ENCODE results near the gene TRIM32.

TRIM32 gene

GRCh38 chr9:116658265-116658664, 28.8 kb upstream of the TRIM32 start:
- H3K27me3 ChIP-seq (ENCODE audit: low read depth) = no peaks in the 10 kb centered on the region
- no peaks in the 10 kb centered on the region for H3K36me3 ChIP-seq (replicated peaks)
- in situ Hi-C loops (cut with MboI; ENCODE audit: low sequenced_read_pairs) = loop anchor here (10.0 to 25.0 kb wide), 2 partner anchors 496 to 1063 kb away; partner anchors contain the start of gene PAPPA
- H3K9me3 ChIP-seq = no peaks in the 10 kb centered on the region
- H3K4me1 ChIP-seq = peaks cover 3% of the 10 kb centered on the region; the same call in 1 of the 2 replicates
- DNase-seq (ENCODE audit: low spot score in 2 of 2) = no peak
- no peak overlapping the region for H3K4me3 ChIP-seq

GRCh38 chr9:116661037-116661954, 25.8 kb upstream of the TRIM32 start:
- in situ Hi-C loops (cut with MboI; ENCODE audit: low sequenced_read_pairs) = loop anchor here (25.0 kb wide), 1 partner anchor 499 kb away; the partner anchor contains the start of gene PAPPA

GRCh38 chr9:116662646-116663310, 24.3 kb upstream of the TRIM32 start:
- in situ Hi-C loops (cut with MboI; ENCODE audit: low sequenced_read_pairs) = loop anchor here (25.0 kb wide), 1 partner anchor 500 kb away; the partner anchor contains the start of gene PAPPA

More at GRCh38 chr9:116661037-116661954, 25.8 kb upstream of the TRIM32 start:
- Histone ChIP-seq H3K4me3 (no peak overlapping the region), H3K27me3 (ENCODE audit: low read depth) (no peaks in the 10 kb centered on the region), H3K9me3 (no peaks in the 10 kb centered on the region), H3K4me1 (no peaks in the 10 kb centered on the region), H3K36me3 (replicated peaks) (no peaks in the 10 kb centered on the region)
- peak; percentile 31 to 78 for DNase-seq (ENCODE audit: low spot score in 2 of 2)

GRCh38 chr9:116663581-116663980, 23.5 kb upstream of the TRIM32 start:
- DNase-seq (ENCODE audit: low spot score in 2 of 2) = no peak
- Histone ChIP-seq H3K9me3 (no peaks in the 10 kb centered on the region), H3K36me3 (replicated peaks) (no peaks in the 10 kb centered on the region), H3K4me3 (no peak overlapping the region), H3K27me3 (ENCODE audit: low read depth) (no peaks in the 10 kb centered on the region), H3K4me1 (peaks cover under 1% of the 10 kb centered on the region; the same call in 1 of the 2 replicates)
- in situ Hi-C loops (cut with MboI; ENCODE audit: low sequenced_read_pairs) = loop anchor here (25.0 kb wide), 1 partner anchor 501 kb away; the partner anchor contains the start of gene PAPPA

More at GRCh38 chr9:116662646-116663310, 24.3 kb upstream of the TRIM32 start:
- H3K4me3 ChIP-seq = no peak overlapping the region
- DNase-seq (ENCODE audit: low spot score in 2 of 2) = no peak
- no peaks in the 10 kb centered on the region for H3K36me3 ChIP-seq (replicated peaks)
- no peaks in the 10 kb centered on the region for H3K27me3 ChIP-seq (ENCODE audit: low read depth)
- H3K9me3 ChIP-seq = no peaks in the 10 kb centered on the region
- no peaks in the 10 kb centered on the region for H3K4me1 ChIP-seq

GRCh38 chr9:116668970-116669695, 18.0 kb upstream of the TRIM32 start:
- peak; percentile 34 to 51 for DNase-seq (ENCODE audit: low spot score in 2 of 2)
- Histone ChIP-seq H3K27me3 (ENCODE audit: low read depth) (no peaks in the 10 kb centered on the region), H3K9me3 (no peaks in the 10 kb centered on the region), H3K4me3 (no peak overlapping the region), H3K4me1 (peaks cover 25% of the 10 kb centered on the region), H3K36me3 (replicated peaks) (no peaks in the 10 kb centered on the region)
- in situ Hi-C loops (cut with MboI; ENCODE audit: low sequenced_read_pairs) = loop anchor here (25.0 kb wide), 1 partner anchor 507 kb away; the partner anchor contains the start of gene PAPPA

- no peak overlapping the region for H3K4me3 ChIP-seq
- no peaks in the 10 kb centered on the region; the same call in 1 of the 2 replicates for H3K9me3 ChIP-seq
- in situ Hi-C loops (cut with MboI; ENCODE audit: low sequenced_read_pairs) = loop anchor here (25.0 kb wide), 1 partner anchor 509 kb away; the partner anchor contains the start of gene PAPPA
- peaks cover 25% of the 10 kb centered on the region for H3K4me1 ChIP-seq
- no peak for DNase-seq (ENCODE audit: low spot score in 2 of 2)
- H3K36me3 ChIP-seq (replicated peaks) = no peaks in the 10 kb centered on the region
- H3K27me3 ChIP-seq (ENCODE audit: low read depth) = no peaks in the 10 kb centered on the region
Measured at GRCh38 chr9:116671605-116672004, 15.5 kb upstream of the TRIM32 start.

- peaks cover 25% of the 10 kb centered on the region for H3K4me1 ChIP-seq
- in situ Hi-C loops (cut with MboI; ENCODE audit: low sequenced_read_pairs) = loop anchor here (25.0 kb wide), 1 partner anchor 511 kb away; the partner anchor contains the start of gene PAPPA
- DNase-seq (ENCODE audit: low spot score in 2 of 2) = peak; percentile 34 to 50
- H3K36me3 ChIP-seq (replicated peaks) = no peaks in the 10 kb centered on the region
- no peaks in the 10 kb centered on the region; the same call in 1 of the 2 replicates for H3K9me3 ChIP-seq
- H3K27me3 ChIP-seq (ENCODE audit: low read depth) = no peaks in the 10 kb centered on the region
- no peak overlapping the region for H3K4me3 ChIP-seq
Measured at GRCh38 chr9:116673375-116673774, 13.7 kb upstream of the TRIM32 start.

GRCh38 chr9:116674210-116674980, 12.7 kb upstream of the TRIM32 start:
- DNase-seq (ENCODE audit: low spot score in 2 of 2) = no peak
- Histone ChIP-seq H3K4me3 (no peak overlapping the region), H3K9me3 (no peaks in the 10 kb centered on the region; the same call in 1 of the 2 replicates), H3K4me1 (peaks cover 17% of the 10 kb centered on the region), H3K36me3 (replicated peaks) (no peaks in the 10 kb centered on the region), H3K27me3 (ENCODE audit: low read depth) (no peaks in the 10 kb centered on the region)
- in situ Hi-C loops (cut with MboI; ENCODE audit: low sequenced_read_pairs) = loop anchor here (25.0 kb wide), 1 partner anchor 512 kb away; the partner anchor contains the start of gene PAPPA

- peaks cover 4% of the 10 kb centered on the region; the same call in 1 of the 2 replicates for H3K9me3 ChIP-seq
- in situ Hi-C loops (cut with MboI; ENCODE audit: low sequenced_read_pairs) = no loop called here
- H3K36me3 ChIP-seq (replicated peaks) = no peaks in the 10 kb centered on the region
- no peak overlapping the region for H3K4me3 ChIP-seq
- H3K4me1 ChIP-seq = peaks cover 9% of the 10 kb centered on the region
- no peaks in the 10 kb centered on the region for H3K27me3 ChIP-seq (ENCODE audit: low read depth)
- no peak for DNase-seq (ENCODE audit: low spot score in 2 of 2)
Measured at GRCh38 chr9:116683535-116683934, 3.6 kb upstream of the TRIM32 start.

- Histone ChIP-seq H3K9me3 (peaks cover 4% of the 10 kb centered on the region; the same call in 1 of the 2 replicates), H3K4me3 (no peak overlapping the region), H3K4me1 (peaks cover 15% of the 10 kb centered on the region), H3K36me3 (replicated peaks) (no peaks in the 10 kb centered on the region), H3K27me3 (ENCODE audit: low read depth) (no peaks in the 10 kb centered on the region)
- in situ Hi-C loops (cut with MboI; ENCODE audit: low sequenced_read_pairs) = no loop called here
- no peak for DNase-seq (ENCODE audit: low spot score in 2 of 2)
Measured at GRCh38 chr9:116685166-116685565, 1.9 kb upstream of the TRIM32 start.

GRCh38 chr9:116686135-116686534, 970 bp upstream of the TRIM32 start:
- no peak for DNase-seq (ENCODE audit: low spot score in 2 of 2)
- peak overlapping the region; percentile 57 for H3K4me3 ChIP-seq

GRCh38 chr9:116686693-116687073, 422 bp upstream of the TRIM32 start:
- DNase-seq (ENCODE audit: low spot score in 2 of 2) = no peak
- Histone ChIP-seq H3K4me3 (peak overlapping the region; percentile 57), H3K4me1 (peaks cover 18% of the 10 kb centered on the region), H3K27me3 (ENCODE audit: low read depth) (no peaks in the 10 kb centered on the region), H3K9me3 (peaks cover 4% of the 10 kb centered on the region; the same call in 1 of the 2 replicates), H3K36me3 (replicated peaks) (no peaks in the 10 kb centered on the region)
- in situ Hi-C loops (cut with MboI; ENCODE audit: low sequenced_read_pairs) = no loop called here

More at GRCh38 chr9:116686135-116686534, 970 bp upstream of the TRIM32 start:
- Histone ChIP-seq H3K9me3 (peaks cover 4% of the 10 kb centered on the region; the same call in 1 of the 2 replicates), H3K27me3 (ENCODE audit: low read depth) (no peaks in the 10 kb centered on the region), H3K36me3 (replicated peaks) (no peaks in the 10 kb centered on the region), H3K4me1 (peaks cover 18% of the 10 kb centered on the region)
- in situ Hi-C loops (cut with MboI; ENCODE audit: low sequenced_read_pairs) = no loop called here
